RKO (cell line): Measurements from ENCODE around the gene LTBP2.

ENCODE experiments used
- DNase-seq: peaks from one replicate; pipeline ENCODE4 v3.0.0-alpha.2; 2016; ENCODE audit warnings: low spot score

Gene LTBP2

DNA sequence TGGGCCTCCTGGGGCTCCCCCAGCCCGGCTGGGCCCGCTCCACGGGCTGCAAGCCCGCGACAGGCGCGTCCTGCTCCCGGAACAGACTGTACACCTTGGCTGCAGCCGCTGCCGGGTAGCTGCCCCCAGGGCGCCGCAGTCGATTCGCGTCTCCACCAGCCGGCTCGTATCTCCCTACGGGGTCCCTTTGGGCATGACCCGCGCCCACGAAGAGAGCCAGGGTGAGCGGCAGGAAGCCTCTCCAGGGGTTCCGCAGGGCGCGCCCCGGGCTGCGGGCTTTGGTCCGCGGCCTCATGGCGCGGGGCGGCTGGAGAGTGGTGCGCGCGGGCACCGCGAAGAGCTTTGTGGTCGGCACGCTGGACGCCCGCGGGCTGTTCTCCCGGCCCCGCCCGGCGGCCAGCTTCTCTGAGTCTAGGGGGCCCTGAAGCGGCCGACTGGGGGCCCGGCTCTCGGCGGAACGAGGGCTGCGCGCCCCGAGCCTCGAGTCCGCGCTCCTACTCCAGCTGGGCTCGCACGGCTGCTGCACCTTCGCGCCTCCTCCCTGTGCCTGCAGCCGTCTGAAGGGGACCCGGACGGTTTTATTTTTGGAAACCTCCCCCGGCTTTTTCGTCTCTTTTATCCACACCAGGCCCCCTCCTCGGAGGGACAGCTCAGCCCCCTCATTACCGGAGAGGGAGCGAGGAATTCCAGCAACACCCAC lies at the start of gene LTBP2:
TSS of gene LTBP2 (minus strand) at position 588 of the 700 bp plus-strand sequence. CDS start at position 295, 293 bp downstream.
- no peak for DNase-seq

DNA sequence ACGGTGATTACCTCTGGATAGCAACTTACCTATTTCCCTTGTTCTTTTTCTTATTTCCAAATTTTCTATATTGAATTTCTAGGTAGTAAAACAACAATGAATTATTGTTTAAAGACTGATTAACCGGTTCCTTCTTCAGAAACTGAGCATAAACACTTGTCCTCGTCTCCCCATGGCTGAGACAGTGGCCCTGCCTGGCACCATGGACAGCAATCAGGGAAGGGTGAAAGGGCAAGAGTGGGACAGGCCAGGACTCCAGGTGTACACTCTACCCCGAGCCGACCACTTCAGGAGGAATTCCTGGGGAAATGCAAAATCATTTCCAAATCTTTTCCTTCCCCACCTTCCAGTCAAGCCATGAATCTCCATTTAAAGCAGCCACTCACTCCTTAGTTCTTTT lies 48.8 kb upstream of the LTBP2 start:
- DNase-seq = no peak

DNA sequence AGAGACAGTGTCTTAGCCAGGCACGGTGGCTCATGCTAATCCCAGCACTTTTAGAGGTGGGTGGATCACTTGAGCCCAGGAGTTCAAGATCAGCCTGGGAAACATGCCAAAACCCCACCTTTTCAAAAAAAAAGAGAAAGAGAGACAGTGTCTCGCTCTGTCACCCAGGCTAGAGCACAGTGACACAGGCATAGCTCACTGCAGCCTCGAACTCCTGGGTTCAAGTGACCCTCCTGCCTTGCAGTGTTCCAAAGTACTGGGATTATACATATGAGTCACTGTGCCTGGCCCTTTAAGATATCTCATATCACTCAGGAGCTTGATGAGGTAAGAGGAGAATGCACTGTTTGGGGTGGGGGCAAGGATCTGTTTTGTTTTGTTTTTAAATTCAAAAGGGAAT lies 48.1 kb upstream of the LTBP2 start:
- no peak for DNase-seq

DNA sequence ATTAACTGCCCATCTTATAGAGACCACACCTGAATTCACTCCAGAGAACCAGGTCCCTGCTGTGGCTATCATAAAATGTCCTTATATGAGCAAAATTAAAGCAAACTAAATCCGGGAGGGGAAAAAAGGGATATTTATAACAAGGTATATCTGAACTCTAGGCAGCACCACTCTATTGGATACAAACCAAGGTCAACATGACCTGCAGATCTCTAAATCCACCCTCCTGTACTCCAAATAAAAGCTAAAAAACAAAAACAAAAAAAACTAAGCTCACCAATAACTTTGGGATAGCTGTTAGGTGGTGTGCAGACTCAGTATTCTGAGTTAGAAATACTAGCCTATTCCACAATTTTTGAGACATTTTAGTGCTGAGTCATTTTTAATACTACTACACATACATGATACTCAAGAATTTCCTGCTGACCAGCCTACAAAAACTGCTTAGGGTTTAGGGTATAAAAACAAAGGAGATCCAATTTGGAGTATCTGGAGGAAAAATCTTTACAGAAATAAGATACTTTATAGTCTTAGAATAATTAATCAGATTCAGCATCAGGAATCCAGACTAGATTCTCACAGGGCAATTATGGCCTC lies 46.6 kb upstream of the LTBP2 start:
- DNase-seq = no peak

DNA sequence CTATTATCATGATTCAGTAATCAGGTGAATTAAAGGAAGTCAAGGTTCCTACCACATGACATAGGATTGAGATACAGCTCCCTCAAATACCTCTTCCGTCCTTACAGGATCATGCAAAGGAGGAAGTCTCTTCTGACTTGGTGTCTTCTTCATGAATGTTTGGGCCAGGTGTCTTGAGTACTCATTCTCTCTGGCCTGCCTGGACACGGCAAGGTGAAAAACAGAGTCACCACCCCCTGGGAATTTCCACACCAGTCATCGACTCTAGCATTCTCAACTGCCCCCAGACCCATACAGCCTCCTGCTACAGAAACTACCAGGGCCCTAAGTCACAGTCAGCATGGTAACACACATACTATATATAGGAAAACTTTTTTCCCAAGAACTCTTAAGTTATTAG lies 44.9 kb upstream of the LTBP2 start:
- DNase-seq = no peak

DNA sequence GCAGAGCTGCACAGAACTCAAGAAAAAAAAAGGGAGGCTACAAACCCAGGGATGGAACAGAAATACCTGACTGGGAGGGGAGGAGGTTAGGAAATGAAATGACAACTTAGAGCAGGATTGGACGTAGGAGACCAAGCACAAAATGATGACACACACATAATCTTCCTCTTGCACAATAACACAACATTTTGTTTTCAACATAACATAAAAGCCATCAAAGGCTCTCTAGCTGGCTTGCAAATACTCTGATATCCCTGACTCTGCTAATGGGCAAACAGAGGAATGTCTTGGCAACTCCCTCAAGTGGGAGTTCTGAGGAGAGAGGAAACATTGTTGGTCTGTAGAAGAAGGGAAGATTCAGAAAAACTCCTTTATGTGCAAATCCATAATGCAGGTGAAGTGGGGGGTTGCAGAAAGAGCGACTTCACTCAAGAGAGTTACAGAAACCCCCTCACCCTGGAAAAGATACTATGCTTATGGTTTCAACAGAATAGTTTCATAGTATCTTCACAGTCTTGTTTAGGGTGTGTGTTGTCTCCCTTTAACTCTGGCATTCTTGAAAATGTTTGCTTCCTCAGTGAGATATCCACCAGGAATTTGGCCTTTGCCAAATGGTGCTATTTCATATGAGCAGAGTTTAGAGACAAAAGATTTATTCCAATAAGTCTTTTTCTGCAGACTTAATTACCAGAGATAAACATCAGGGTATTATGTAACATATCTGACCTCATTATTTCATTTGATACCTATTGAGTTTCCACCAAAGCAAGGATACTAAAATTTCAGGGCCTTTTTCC lies 43.8 kb upstream of the LTBP2 start:
- no peak for DNase-seq

DNA sequence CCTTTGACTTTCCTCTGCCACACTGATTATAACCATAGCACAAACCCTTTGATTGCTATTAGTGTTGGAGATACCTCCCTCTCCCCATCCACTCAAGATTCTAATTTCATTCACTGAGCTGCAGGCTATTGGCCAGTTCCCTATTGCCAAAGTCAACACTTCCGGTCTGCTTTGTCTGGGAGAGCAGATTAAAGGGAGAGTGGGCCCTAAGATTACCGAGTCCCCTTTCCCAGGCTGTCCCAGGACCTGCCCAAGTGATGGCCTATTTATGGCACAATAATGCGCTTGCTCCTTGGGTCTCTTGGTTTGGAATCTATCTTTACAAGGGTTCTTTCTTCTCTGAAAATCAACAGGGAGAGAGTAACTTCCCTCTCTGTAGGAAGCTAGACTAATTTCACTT lies 42.9 kb upstream of the LTBP2 start:
- no peak for DNase-seq

DNA sequence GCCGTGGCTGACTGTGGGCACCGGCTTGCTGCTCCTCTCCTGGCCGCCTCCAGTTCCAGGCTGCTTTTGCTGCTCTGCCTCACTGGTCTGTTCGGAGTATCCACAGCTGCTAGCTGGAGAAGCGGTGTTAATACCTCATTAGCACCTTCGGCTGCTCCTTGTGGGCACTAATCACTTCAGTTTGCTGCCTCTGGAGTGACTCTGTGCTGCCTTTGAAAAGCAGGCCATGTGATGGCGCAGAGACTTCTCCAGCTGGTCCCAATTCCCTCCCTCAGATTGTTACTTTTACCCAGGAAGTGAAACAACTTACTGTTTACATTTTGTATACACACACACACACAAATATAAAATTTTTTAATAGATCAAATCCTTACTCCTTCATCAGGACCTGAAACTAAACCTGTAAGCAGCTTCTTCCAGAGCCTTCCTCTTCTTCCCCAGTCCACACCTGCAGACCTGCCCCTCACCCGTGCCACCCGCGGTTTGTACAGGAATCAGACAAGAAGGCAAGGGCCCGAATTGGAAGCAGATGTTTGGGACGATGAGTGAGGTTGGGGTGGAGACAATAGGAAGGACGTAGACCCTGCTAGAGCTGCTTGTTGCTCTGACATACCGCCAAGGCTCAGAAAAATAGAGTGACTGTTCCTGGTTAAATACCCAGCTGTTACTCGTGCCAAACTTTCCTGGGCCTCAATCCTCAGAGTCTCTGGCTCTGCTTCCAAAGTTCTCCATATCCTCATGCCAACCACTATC lies 41.5 kb upstream of the LTBP2 start:
- no peak for DNase-seq

DNA sequence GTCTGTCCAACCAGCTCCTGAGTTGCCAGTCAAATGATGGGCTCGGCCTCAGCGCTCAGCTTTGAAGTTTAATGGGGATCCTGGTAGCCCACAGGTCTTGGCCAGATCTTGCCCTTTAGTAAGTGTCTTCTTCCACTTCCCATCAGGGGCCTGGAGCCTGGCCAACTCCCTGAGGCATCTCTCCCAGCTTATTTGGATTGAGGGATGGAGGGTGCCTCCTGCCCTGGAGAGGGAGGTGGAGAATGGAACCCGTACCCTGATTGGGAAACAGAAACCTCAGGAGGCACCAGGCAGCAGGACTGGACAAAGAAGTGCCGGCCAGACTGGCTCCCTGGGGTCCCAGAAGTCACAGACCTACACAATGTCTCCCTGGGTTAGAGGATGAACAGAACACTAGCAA lies 40.5 kb upstream of the LTBP2 start:
- no peak for DNase-seq

DNA sequence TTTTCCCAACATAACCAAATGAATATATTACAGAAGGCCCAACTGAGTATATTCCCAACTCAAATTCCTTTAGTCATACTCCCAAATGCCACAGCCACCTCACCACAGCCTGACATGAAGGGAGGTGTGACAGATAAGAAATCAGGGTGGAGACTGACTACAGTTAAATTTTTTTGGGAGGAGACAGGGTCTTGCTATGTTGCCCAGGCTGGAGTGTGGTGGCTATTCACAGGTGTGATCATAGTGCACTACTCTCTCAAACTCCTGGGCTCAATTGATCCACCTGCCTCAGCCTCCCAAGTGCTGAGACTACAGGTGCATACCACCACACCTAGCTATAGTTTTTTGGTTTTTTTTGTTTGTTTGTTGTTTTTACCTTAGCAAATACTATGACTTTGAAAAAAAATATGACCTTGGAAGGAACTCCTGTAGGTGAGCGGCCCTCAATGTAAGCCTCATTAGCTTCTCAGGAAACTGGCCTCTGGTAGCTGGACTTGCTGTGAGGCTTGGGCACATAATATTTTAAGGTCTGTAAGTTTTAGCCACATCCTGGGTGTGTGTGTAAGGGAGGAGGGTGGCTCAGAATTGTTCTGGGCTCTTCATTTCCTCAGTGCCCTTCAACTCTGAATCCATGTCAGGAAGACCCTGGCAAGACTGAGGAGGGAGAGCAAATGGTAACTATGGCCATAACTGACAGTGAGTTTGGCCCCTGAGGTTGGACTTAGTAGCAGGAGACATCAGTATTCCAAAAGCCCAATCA lies 39.1 kb upstream of the LTBP2 start:
- DNase-seq = no peak

DNA sequence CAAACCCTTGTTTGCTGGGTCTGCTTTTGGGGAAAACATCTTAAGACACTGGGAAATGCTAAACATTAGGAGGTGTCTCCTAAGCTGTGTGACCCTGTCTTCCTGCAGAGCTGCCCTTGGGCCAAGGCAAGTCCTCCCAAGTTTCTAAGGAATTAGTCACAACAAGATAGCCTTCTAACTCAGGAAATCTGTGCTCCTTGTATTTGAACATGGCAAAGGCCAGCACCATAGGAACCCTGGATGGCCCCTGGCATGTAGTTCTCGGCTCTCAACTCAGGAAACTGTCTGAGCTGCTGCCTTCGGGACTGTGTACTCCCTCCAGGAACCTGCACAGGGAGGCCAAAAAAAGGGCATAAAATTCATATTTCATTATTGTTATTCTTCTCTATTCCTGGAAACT lies 37.6 kb upstream of the LTBP2 start:
- no peak for DNase-seq

DNA sequence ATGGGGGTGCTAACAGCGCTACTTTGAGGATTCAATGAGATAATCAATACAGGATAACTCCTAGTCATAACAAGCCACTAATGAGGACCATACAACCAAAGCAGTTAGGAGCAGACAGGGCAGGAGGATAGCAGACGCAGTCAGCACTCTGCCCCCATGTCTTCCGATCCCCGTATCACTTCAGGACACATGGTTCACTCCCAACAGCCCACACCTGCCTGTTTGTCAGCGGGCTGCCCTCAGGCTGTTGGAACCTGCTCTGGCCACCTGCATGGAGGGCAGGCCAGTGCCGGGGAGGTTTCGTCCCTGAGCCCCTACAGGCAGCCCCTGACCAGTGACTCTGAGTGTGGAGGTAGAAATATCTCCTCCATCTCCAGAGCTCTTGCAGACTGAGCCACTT lies 37.1 kb upstream of the LTBP2 start:
- no peak for DNase-seq

DNA sequence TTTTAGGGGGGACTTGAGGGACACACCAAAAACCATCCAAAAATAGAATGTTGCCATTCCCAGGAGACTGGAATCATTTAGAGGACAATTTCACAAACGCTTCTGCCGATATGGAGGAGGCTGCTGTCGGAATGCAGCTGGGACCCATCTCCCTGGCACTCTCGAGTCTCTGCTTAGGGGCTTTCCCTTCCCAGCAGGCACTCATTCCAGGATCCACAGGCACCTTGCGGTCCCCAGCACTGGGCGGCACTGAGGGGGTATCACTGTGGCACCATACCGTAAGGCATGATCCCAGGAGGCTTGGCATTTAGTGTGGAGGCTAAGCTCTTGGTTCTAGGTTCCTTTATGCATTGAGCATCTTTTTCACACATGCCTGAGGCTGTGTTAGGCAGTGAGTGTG lies 36.6 kb upstream of the LTBP2 start:
- DNase-seq = no peak

DNA sequence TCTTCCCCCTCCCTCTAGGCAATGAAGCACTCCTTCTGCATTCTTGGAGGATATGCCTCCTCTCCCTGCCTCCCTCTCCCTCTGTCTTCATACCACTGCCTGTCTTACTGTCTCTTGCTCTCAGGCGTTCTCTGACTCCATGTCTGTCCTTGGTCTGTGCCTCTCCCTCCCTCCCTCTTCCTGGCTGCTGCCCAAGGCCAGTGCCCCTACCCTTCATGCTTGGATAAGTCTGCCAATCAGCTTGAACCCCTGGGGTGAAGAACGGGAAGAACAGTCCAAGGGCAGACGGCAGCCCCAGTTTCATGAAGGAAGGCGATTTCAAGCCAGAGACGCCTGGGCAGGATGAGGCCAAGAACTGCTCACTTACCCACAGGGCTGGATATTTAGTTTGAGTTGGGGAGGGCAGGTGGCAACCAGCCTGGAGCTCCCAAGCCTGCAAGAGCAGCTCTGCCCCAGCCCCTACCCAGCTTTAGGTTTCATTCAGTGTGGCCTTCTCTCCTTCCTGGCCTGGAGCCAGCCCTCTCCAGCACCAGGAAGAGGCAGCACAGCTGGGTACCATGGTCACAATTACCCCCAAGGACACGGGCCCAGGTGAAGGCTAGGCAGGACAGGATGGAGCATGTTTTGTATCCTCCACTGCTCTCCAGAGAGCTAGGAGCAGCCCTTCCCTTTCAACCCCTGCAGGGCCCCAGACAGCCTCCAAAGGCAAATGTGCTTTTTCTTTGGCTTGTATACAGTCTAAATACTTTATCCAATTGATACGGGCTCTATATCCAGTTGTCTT lies 35.8 kb upstream of the LTBP2 start:
- no peak for DNase-seq

DNA sequence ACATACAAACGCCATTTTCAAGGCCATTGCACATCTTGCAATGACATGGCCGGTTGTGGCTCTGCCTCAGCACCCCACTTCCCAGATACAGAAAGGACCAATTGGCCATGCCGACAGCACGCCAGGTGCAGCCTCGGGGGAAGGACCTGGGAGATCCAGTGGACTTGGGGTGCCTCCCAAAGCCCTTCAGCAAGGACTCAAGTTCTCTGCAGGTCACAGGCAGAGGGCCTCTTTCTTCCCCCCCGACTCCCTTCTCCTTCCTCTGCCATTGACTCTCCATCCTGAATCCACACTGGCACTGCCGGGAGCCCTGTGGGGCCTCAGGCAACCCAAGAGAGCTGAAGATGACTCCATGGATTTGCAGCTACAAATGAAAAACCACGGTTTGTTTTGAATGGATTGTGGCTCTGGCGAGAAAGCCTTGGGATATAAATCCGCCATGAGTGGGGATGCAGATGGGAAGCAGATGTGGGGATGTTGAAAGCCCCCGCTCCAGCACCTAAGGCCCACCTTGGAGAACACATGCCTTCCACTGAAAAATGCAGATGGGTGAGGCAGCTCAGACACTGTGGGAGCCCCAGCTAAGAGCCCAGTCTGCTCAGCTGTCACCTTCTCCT lies 35.1 kb upstream of the LTBP2 start:
- no peak for DNase-seq

DNA sequence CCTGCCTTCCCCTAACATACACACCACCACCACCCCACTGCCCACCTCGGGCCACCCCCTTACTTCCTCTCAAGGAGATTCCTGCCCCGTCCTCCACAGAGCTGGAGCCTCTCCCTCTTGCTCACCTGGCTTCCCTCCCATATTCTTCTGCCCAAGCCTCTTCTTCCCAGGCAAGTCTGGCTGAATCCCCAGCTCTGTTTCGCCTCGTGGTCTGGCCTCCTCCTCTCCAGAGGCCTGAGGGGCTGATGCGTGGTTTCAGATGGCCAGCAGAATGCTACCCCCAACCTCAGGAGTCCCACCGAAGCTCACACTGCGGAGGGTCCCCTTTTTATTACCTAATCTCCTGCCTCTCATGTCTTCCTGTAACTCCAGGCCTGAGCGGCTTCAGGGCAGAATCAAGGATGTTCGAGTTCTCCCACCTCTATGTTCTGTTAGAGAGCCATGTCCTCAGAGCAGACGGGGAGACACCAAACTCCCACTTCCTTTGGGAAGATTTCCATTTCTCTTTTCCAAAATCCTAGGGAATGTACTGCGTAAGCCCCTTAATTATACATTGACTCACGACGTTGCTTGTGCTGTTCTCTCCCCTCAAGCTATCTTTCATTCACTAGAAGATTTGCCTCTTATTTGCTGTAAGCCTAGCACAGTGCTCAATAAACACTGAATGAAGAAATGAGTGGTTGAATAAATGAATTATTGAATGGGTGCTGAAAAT lies 33.9 kb upstream of the LTBP2 start:
- no peak for DNase-seq

DNA sequence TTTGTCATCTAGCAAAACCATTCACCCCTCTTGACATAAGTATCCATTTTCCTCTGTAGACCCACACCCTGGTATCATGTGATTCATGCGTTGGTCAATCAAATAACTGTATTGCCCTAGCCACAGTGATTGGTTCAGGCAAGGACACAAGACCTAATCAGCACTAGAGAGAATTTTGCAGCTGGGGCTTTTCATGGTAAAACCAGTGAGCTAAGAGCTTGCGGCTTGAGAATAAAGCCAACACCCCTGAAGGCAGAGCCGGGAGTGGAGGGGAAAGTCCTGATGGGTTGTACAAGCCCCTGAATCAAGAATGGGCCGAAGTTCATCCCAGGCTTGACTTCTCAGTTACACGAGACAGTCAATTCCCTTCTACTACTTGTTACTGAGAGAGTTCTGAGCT lies 33.2 kb upstream of the LTBP2 start:
- DNase-seq = no peak

DNA sequence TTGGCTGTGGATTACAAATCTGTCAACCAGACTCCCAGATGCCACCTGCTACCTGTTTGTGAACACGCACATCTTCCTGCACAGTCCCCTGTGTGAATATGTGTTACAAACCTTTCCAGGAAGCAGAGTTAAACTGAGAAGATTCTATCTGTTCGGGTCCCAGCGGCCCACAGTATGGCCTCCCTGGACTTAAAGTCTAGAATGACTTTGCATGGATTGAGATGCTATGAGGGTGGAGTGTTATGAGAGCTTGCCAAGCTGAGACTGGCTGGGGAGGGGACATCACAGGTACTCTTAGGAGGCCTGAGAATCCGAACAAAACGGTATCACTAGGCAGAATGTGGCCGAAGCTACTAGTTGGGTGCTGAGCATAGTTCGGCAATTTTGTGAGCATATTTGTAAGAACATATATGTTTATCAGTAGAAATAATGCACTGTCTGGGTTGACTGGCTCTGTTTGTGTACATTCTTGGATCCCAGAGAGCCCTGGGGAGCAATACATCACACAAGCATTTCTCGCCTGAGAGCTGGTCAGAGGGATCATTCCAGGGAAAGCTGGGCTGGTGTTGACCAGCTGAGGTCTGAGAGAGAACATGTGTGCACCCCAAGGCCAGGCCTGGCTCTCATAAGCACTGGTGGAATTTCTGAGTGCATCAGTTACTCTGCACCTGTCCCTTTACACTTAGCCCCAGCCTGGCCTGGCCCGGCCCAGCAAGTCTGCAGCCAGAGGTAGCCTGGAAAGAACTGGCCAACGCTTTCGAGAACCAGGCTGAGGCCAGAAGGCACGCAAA lies 29.8 kb upstream of the LTBP2 start:
- DNase-seq = no peak

DNA sequence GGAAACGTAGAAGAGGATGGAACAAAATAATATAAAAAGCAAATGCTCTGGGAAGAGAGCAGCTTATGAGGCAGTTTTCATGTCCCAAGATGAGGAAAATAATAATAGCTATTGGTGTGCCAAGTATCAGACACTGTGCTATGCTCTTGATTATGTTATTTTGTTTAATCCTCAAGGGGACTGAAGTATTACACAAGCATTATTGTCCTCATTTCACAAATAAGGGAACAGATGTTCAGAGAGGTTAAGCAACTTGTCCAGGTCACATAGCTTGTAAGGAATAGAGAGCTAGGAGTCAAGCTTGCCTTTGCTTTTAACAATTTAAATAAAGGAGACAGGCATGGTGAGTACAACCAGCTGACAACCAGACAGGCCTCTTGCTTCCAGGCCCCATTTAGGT lies 26.9 kb upstream of the LTBP2 start:
- no peak for DNase-seq
